HG02623 (cell line): Measurements from ENCODE around the gene TAF11.
A peak's percentile ranks its signal among the peaks of the same experiment; 100 is the strongest.
"Not testable (repeated sequence)": the region's sequence is repeated elsewhere in the genome, so short reads cannot be mapped to it uniquely, and the experiment has no call there.

Experiments used
- ATAC-seq: cut with Tn5 transposase; IDR thresholded peaks from one replicate; pipeline ENCODE4 v1.9.1; 2021; ENCODE audit warnings: moderate library complexity; ENCODE audit not compliant: unreplicated experiment

TAF11 gene

DNA sequence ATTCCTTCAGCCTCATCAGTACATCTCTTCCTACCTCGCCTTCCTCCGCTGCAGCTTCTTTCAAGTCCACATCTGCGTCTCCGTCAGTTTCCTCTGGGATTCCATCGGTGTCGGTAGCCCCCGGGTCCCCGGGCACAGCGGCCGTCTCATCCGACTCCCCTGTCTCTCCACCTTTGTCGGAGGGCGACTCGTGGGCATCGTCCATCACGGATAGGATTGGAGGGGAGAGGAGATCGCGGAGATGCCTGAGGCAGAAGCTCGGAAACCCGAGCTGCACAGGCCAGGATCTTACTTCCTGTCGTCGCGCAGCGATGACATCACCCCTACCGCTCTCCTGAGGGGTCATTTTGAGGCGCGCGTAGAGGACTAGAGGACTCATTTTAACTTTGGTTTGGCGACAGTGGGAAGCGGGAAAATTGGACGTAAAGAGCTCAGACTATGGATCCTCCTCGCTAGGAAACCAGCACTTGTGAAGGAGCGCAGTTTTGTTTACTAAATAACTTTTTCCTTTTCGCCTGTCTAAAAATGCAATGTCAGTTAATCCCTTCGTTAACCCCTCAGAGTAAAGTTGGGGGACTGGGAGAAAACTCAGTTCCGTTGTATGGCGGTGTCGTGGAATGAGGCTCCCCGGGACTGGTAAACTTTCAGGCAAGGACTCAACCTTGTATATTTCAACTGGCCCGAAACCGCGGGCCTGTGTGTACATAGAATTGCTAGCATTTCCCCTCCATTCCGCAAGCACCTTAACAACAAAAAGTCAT is at the start of gene TAF11:
TAF11 (minus strand) TSS at position 290 of the 761 bp plus-strand sequence; CDS start at position 205, 85 bp downstream.
- peak; percentile 62 for ATAC-seq

- no peak for ATAC-seq
These were observed 46.7 kb upstream of the TAF11 start for GRCh38 chr6:34934516-34934915.

DNA sequence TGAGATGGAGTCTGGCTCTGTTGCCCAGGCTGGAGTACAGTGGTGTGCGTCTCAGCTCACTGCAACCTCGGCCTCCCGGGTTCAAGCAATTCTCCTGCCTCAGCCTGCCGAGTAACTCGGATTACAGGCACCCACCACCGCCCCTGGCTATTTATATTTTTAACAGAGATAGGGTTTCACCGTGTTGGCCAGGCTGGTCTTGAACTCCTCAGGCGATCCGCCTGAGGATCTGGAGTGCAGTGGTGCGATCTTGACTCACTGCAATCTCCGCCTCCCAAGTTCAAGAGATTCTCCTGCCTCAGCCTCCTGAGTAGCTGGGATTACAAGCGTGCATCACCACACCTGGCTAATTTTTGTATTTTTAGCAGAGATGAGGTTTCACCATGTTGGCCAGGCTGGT is 44.4 kb upstream of the TAF11 start:
- ATAC-seq = not testable (repeated sequence)

GRCh38 chr6:34930221-34930620 is 42.4 kb upstream of the TAF11 start:
- no peak for ATAC-seq

DNA sequence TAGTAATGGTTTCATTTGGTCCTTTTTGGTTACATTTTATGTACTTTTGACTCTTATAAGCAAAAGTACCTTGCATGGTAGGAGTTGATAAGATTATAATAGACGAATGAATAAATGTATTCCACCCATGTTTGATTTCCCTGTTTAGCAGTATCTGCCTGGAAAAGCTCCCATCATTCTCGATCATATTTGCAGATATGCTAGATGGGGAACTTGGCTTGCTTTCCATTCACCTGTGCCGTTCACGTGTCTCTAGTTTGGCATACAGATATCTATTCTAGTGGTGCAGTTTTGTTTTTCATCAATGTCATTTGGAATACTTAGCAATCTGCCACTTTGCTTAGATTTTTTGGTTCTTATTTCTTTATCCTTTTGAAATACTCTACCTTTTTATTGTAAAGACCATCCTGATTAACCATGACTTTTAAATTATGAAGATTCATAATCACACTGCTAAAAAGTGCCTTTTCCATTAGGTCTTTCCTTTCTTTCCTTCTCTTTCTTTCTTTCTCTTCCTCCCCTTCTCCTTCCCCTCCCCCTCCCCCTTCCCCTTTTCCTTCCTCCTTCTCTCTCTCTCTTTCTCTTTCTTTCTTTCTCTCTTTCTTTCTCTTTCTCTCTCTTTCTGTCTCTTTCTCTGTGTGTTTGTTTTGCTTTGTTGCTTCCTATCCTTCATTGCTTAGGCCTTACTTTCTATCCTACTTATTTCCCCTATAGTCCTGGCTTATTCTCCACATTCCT is 41.6 kb upstream of the TAF11 start:
- no peak for ATAC-seq

DNA sequence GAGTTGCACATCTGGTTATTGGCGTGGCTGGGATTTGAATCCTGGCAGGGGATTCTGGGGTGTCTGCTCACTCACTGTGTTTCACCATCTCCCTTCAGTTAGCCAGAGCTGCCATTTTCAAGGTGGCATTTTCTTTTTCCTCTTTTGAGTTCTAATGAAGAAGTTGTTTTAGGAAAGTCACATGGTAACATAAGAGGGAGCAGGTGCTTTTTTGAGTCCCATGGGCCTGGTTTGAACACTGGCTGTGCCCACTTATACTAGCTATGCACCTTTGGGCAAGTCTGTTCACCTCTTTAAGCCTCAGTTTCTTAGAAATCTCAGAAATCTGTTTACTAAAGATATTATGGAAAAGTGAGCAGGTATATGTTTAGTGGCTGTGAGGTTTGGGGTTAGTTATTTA is 40.9 kb upstream of the TAF11 start:
- ATAC-seq = no peak

- no peak for ATAC-seq
These were observed 40.4 kb upstream of the TAF11 start for GRCh38 chr6:34928220-34928619.

DNA sequence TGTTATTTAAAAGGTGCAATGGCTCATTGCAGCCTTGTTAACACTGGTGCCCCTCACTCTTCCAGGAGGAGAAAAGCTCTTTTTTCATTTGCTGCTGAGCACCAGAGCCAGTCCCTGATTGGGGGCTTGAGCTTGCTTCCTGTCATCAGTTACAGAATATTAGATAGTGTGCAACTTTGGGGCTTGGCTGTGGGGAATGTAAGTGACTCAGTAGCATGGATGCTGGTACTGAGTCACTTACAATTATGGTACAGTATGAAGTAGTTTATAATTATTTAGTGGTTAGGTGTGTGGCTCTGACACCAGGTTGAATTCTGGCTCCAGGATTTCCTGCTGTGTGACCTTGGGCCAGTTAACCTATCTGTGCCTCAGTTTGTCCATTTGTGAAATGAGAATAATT is 38.8 kb upstream of the TAF11 start:
- ATAC-seq = no peak

DNA sequence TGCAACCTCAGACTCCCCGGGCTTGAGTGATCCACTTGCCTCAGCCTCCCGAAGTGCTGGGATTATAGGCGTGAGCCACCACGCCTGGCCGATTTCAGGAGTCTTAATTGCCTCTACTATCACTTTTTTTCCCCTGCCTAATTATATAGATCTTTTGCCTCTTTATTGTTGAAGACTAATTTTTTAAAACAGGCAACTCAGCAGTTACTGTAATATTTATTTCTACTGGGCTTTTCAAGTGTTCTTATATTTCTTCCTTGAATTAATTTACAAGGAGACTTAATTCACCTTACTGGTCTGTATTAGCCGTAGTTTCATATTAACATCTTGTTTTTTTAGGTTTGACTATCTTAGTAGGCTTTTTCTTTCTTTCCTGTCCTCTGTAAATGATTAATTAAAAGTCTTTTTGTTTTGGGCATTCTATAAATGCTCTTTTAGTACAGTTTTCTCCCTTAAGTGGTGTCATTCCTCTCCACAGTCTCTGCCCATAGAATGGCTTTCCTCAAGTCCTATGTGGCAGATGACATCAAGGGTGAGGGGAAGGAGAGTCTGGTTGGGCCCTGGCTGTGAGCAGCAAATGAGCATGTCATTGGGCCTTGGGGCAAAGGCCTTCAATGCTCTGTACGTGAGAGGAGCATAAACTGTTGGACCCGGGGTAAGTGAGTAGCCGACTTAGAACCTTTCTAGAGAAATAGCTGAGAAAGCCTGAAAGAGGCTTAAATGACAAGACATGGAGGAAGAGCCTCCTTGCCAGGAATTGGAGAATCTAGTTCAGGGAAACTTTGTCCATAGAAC is 37.2 kb upstream of the TAF11 start:
- ATAC-seq = no peak

DNA sequence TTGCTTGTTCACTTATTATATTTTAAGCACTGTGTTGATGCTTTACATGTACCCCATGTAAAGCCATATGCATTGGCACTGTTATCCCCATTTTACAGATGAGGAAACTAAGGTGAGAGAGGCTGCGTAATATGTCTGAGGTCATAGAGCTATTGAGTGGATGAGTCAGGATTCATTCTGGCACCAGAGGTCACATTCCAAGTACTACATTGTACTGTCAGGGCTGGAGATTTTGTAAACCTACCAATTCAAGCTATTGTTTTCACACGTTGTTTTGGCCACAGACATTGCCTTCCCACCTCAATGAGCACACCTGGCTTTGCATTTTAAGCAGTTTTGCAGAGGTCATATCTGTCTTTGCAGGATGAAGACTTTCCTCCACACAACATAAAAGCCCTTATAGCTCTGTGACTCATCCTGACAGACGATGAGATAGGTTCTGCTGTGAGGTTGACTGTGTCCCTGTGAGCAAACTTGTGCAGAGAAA is 34.4 kb upstream of the TAF11 start:
- ATAC-seq = no peak

GRCh38 chr6:34920097-34920496 is 32.3 kb upstream of the TAF11 start:
- no peak for ATAC-seq

DNA sequence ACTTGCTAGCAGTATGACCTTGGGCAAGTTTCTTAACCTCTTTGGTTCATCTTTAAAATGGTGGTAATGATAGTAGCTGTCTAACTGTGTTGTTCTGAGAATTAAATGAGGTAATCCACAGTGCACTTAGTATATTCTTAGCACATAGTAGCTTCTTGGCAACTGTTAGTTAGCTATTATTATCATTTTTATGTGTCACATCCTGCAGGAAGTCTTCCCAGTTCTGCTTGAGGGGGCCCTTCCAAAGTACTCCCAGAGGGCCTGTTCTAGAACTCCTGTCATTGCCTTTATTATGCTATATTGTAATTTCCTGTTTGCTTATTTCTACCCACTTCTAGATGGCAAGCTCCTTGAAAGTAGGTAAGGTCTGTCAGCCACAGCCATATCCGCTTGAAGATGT is 31.8 kb upstream of the TAF11 start:
- no peak for ATAC-seq

GRCh38 chr6:34917626-34918285 is 29.9 kb upstream of the TAF11 start:
- no peak for ATAC-seq

GRCh38 chr6:34916348-34916967 is 28.6 kb upstream of the TAF11 start:
- no peak for ATAC-seq

DNA sequence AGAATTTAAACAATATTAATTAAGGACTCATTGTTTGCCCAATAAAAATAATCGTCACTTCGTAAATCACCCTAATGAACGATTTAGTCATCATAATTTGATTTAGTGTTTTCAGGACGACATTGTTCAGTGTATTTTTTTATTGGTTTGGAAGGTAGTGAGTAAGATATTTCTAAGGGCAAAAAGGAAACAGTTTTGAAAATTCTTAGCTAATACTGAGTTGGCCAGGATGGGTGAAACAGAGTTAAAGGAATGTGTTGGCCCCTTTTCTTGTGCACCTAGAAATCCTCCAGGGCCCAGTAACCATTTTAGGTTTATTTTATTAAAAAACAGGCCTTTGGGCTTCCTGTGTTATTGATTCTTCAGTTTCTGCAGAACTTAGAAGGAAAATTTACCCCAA is 26.5 kb upstream of the TAF11 start:
- ATAC-seq = no peak

DNA sequence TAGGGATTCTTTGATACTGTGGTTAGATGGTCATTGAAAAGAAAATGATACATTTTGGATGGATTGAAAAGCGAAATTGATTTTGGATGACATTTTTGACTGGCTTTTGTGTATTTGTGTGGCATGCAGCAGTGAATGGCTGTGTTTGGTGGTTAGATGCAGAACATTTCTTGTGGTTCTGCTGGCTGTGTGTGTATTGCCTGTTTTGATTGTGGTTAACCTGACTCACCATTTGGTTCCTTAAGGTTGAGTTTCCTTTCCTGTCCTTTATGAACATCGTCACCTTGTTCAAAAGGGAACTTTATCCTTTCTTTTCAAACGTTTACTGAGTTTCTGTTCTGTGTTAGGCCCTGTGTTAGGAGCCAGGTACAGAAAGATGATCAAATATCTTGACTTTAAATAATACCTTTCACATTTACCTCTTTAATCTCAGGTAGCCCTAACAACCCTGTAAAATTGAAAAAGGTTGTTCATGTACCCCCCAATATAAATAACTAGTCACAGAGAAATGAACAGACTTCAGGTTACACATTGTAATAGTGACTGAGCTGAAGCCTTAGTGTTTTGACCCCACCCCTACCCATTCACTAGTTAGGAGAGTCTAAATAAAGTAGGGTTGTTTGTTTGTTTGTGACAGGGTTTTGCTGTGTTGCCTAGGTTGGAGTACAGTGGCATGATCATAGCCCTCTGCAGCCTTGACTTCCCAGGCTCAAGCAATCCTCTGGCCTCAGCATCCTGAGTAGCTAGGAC is 25.0 kb upstream of the TAF11 start:
- ATAC-seq = no peak

DNA sequence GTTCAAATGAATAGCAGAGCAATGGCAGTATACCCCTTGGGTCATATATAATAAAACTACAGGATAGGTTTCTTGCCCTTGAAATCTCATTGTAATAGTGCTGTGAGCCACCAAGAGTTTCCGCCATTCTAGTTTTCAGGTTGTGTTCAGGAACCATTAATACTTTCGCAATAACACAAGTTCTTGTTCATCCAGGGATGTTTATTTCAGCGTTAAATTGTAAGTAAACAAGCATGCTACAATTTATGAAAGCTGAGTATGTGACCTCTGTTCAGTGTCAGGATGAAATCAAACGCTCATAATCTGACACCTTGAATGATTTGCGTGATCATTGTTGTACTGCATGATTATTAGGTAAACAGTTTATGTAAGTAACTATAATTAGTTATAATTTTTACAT is 24.0 kb upstream of the TAF11 start:
- no peak for ATAC-seq

GRCh38 chr6:34909320-34909883 is 21.6 kb upstream of the TAF11 start:
- no peak for ATAC-seq

GRCh38 chr6:34908194-34908593 is 20.4 kb upstream of the TAF11 start:
- ATAC-seq = no peak
